ENCODE measurements around the gene SLC35E1.

DNA sequence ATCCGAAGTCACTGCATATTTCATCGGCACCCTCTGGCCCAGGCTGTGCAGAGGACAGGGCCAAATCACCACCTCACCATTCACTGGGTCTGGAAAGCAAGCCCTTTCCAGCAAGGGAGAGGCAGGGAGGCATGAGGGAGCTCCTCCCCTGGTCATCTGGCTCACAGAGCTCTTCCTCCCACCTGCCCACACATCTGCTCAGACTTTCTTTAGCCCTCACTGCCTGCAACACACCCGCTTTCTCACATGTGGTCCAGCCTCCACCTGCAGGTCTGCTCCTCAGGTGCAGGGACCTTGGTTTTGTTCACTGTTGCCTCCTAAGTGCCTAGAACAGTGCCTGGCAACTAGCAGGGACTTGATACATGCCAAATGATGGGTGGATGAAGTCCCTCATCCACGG lies 21.0 kb upstream of the SLC35E1 start:
- TF ChIP-seq, protein P1, sequence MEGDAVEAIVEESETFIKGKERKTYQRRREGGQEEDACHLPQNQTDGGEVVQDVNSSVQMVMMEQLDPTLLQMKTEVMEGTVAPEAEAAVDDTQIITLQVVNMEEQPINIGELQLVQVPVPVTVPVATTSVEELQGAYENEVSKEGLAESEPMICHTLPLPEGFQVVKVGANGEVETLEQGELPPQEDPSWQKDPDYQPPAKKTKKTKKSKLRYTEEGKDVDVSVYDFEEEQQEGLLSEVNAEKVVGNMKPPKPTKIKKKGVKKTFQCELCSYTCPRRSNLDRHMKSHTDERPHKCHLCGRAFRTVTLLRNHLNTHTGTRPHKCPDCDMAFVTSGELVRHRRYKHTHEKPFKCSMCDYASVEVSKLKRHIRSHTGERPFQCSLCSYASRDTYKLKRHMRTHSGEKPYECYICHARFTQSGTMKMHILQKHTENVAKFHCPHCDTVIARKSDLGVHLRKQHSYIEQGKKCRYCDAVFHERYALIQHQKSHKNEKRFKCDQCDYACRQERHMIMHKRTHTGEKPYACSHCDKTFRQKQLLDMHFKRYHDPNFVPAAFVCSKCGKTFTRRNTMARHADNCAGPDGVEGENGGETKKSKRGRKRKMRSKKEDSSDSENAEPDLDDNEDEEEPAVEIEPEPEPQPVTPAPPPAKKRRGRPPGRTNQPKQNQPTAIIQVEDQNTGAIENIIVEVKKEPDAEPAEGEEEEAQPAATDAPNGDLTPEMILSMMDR (IDR thresholded peaks at IDR 0.05; ENCODE audit: extremely low read depth in 1 of 2, insufficient read depth in 1 of 2, low read depth in 1 of 2, low read length in 2 of 2): no peak
- TF ChIP-seq EZH2 (IDR thresholded peaks at IDR 0.05; ENCODE audit: borderline replicate concordance, low read depth, low read length, severe bottlenecking): no peak
- TF ChIP-seq POLR2A (IDR thresholded peaks at IDR 0.05; ENCODE audit: low read depth, low read length): no peak
- TF ChIP-seq JUN (IDR thresholded peaks at IDR 0.05; ENCODE audit: borderline replicate concordance, insufficient read depth, insufficient read length, low read depth): no peak
- no peak for TF ChIP-seq MYC (IDR thresholded peaks at IDR 0.05; ENCODE audit: low read depth, low read length)
- TF ChIP-seq POLR2AphosphoS5 (IDR thresholded peaks at IDR 0.05; ENCODE audit: insufficient read depth, low read depth, low read length): no peak
- TF ChIP-seq FOS (IDR thresholded peaks at IDR 0.05; ENCODE audit: borderline replicate concordance, insufficient read depth, low read length): no peak
- TF ChIP-seq, protein P2, sequence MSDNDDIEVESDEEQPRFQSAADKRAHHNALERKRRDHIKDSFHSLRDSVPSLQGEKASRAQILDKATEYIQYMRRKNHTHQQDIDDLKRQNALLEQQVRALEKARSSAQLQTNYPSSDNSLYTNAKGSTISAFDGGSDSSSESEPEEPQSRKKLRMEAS (IDR thresholded peaks at IDR 0.05; ENCODE audit: insufficient read depth, insufficient read length): no peak

All from endothelial cell of umbilical vein (primary cell).